HepG2 (cell line): ENCODE results near the gene FNDC3B. TPM values are rescaled to one million over a fixed set of nuclear protein-coding genes. Genes with fewer than 3 reads are reported as not detected.

ENCODE experiments used
- ETS1 ChIP-seq: sonication (generic); formaldehyde crosslinking; IDR thresholded peaks from 2 replicates; pipeline ENCODE4 v1.4.0; 2020; ENCODE audit warnings: missing genetic modification reagents
- HIC2 ChIP-seq: sonication (generic); formaldehyde crosslinking; IDR thresholded peaks from 2 replicates; pipeline ENCODE4 v1.9.0; 2022; ENCODE audit warnings: low read depth, missing genetic modification reagents
- HOXA3 ChIP-seq: sonication (generic); formaldehyde crosslinking; IDR thresholded peaks from 2 replicates; pipeline ENCODE4 v1.5.0; 2020; ENCODE audit warnings: missing genetic modification reagents
- ISX ChIP-seq: sonication (generic); formaldehyde crosslinking; conservative IDR thresholded peaks from 2 replicates; pipeline ENCODE4 v1.5.0; 2020; ENCODE audit warnings: missing genetic modification reagents
- MEIS2 ChIP-seq: sonication (generic); formaldehyde crosslinking; IDR thresholded peaks from 2 replicates; pipeline ENCODE4 v1.9.0; 2021; ENCODE audit warnings: mild to moderate bottlenecking, missing genetic modification reagents
- NCOA5 ChIP-seq: sonication (generic); formaldehyde crosslinking; IDR thresholded peaks from 2 replicates; pipeline ENCODE4 v1.4.0; 2020; ENCODE audit warnings: missing genetic modification reagents
- NFIB ChIP-seq: sonication (generic); formaldehyde crosslinking; IDR thresholded peaks from 2 replicates; pipeline ENCODE4 v1.9.0; 2021; ENCODE audit warnings: missing genetic modification reagents, mild to moderate bottlenecking, borderline replicate concordance
- PLRG1 ChIP-seq: fragments of 450-650 bp; conservative IDR thresholded peaks from 2 replicates; pipeline ENCODE4 v1.6.1; 2016
- XRCC5 ChIP-seq: fragments of 200-400 bp; formaldehyde crosslinking; optimal IDR thresholded peaks from 2 replicates; pipeline ENCODE3; 2017; ENCODE audit warnings: mild to moderate bottlenecking, low read length
- ZBTB40 ChIP-seq, 2 experiments: fragments of 450-650 bp in 1 of 2; sonication (generic) in 1 of 2; formaldehyde crosslinking in 1 of 2; IDR thresholded peaks; 2 replicates each; pipeline versions ENCODE4 v1.6.1 to v1.8.0; 2016 to 2022; ENCODE audit warnings: antibody characterized with exemption in 1 of 2, mild to moderate bottlenecking in 1 of 2, missing genetic modification reagents in 1 of 2
- ZC3H13 ChIP-seq: sonication (generic); formaldehyde crosslinking; IDR thresholded peaks from 2 replicates; pipeline ENCODE4 v1.8.1; 2023; ENCODE audit warnings: mild to moderate bottlenecking, missing genetic modification reagents, moderate library complexity
- ZNF510 ChIP-seq: sonication (generic); formaldehyde crosslinking; IDR thresholded peaks from 2 replicates; pipeline ENCODE4 v1.4.0; 2020; ENCODE audit warnings: low read depth, mild to moderate bottlenecking, missing genetic modification reagents
- ZNF576 ChIP-seq: sonication (generic); formaldehyde crosslinking; IDR thresholded peaks from 2 replicates; pipeline ENCODE4 v1.4.0; 2020; ENCODE audit warnings: mild to moderate bottlenecking, missing genetic modification reagents
- ZNF598 ChIP-seq: sonication (generic); formaldehyde crosslinking; IDR thresholded peaks from 2 replicates; pipeline ENCODE4 v1.5.1; 2020; ENCODE audit warnings: mild to moderate bottlenecking, missing genetic modification reagents, borderline replicate concordance
- polyA plus RNA-seq, 8 experiments: library from polyadenylated mRNA; depleted of rRNA in 3 of 8; stranded (reverse) in 7 of 8; unstranded in 1 of 8; fragments of >200 nt; fragmentation: Illumina TruSeq in 4 of 8; extraction: Trizol in 4 of 8; gene quantifications; 2 replicates each; pipeline versions ENCODE4 v1.2.1 to v1.2.3, GENCODE V29; 2011 to 2016; ENCODE audit warnings: low read depth in 4 of 8, missing spikeins in 1 of 8, mixed read lengths in 1 of 8; ENCODE audit not compliant: insufficient read depth in 1 of 8
- total RNA-seq, 5 experiments: library from RNA; depleted of rRNA; stranded (reverse); fragments of >200 nt; fragmentation: Illumina TruSeq; extraction: Trizol; gene quantifications; 2 replicates each; pipeline ENCODE4 v1.2.3, GENCODE V29; 2016; ENCODE audit warnings: low read depth in 1 of 5

FNDC3B gene
- total and polyA plus RNA-seq, 2 of the 13 experiments (the other 11 are each of a cell fraction or from before 2014, with no cell fraction given) = 74.8 to 103 TPM

GRCh38 chr3:172039436-172040077, at the start of gene FNDC3B (continued):
- TF ChIP-seq MEIS2 (CRISPR knock-in tag) = peak; percentile 85
- no peak for TF ChIP-seq NCOA5 (CRISPR knock-in tag)
- no peak for TF ChIP-seq NFIB (CRISPR knock-in tag)
- TF ChIP-seq ISX (CRISPR knock-in tag) = no peak
- TF ChIP-seq ZC3H13 (CRISPR knock-in tag) = peak; percentile 21
- no peak for TF ChIP-seq ZNF576
- peak; percentile 88 for TF ChIP-seq HOXA3 (CRISPR knock-in tag)
- TF ChIP-seq PLRG1 = no peak
- TF ChIP-seq ZBTB40 (IDR thresholded peaks at IDR 0.05) = no peak
- TF ChIP-seq ZBTB40 (CRISPR knock-in tag; IDR thresholded peaks at IDR 0.05) = peak; percentile 16; the same call in 1 of the 2 replicates
- TF ChIP-seq ZNF510 (CRISPR knock-in tag) = no peak
- 0 out of 2 replicates have a peak, but pooled peaks have one; percentile 17 for TF ChIP-seq ETS1 (CRISPR knock-in tag)
- TF ChIP-seq ZNF598 (CRISPR knock-in tag) = no peak
- peak; percentile 93 for TF ChIP-seq XRCC5
- no peak for TF ChIP-seq HIC2
